Mucosa of descending colon (tissue), 3 donors: ENCODE data around the gene PSME2. TPM values are rescaled to one million over a fixed set of nuclear protein-coding genes. Genes with fewer than 3 reads are reported as not detected.

Experiments
- ATAC-seq: fragments of 200-7000 bp; cut with Tn5 transposase; one replicate; pipeline ENCODE4 v1.9.1; 2020; ENCODE audit warnings: mild to moderate bottlenecking, moderate library complexity
- DNase-seq, 3 donors: peaks; one replicate each; pipeline ENCODE4 v3.0.0-alpha.2; 2020
- H3K36me3 ChIP-seq: fragments of 200-600 bp; one replicate; pipeline ENCODE4 v1.8.0; 2021; ENCODE audit warnings: low read depth, mild to moderate bottlenecking
- H3K4me1 ChIP-seq: fragments of 200-600 bp; one replicate; pipeline ENCODE4 v1.8.0; 2021; ENCODE audit warnings: low read depth, mild to moderate bottlenecking
- H3K4me3 ChIP-seq: fragments of 200-600 bp; one replicate; pipeline ENCODE4 v1.8.0; 2021; ENCODE audit warnings: mild to moderate bottlenecking
- H3K9me3 ChIP-seq: fragments of 200-600 bp; one replicate; pipeline ENCODE4 v1.8.0; 2021; ENCODE audit warnings: mild to moderate bottlenecking
- CTCF ChIP-seq: fragments of 200-600 bp; IDR thresholded peaks from one replicate; pipeline ENCODE4 v1.8.0; 2022; ENCODE audit warnings: antibody characterized with exemption, mild to moderate bottlenecking
- intact Hi-C, 2 donors: fragments of 100-400 bp; cut with DNase I in 1 of 2; cut with micrococcal nuclease in 1 of 2; formaldehyde crosslinking; loops; one replicate each; pipeline versions ENCODE4 v1.11.0 to v1.11.1; 2022; cut with DNase I, micrococcal nuclease
- microRNA-seq: library from miRNA; unstranded; fragments of <30 nt; microRNA quantifications from one replicate; pipeline ENCODE4, GENCODE V29; 2019
- total RNA-seq, 3 donors: library from RNA; stranded (reverse); fragmentation: NEBNext Ultra II Directional in 2 of 3; extraction: Animal tissue kit (Norgen Biotek cat#: 25700) in 2 of 3; gene quantifications; one replicate each; pipeline versions ENCODE4 v1.2.1 to v1.2.4, GENCODE V29; 2021 to 2023
- donor health status: DM: no; HTN: no; CAD: no; lungs with moderate emphysema.
- donor health status: DM: no; HTN: no; CAD: no.
- donor health status: DM: no; HTN: yes; CAD: no.

The PSME2 gene
- total RNA-seq, 3 donors from 2014 or later = 141 to 295 (median 191) TPM

GRCh38 chr14:24096545-24097181, 49.7 kb downstream of the PSME2 start:
- ATAC-seq (no peak), DNase-seq (peak in 1 of 3 donors; percentile 17)
- H3K36me3 ChIP-seq = no peaks in the 10 kb centered on the region
- peaks cover 25% of the 10 kb centered on the region for H3K4me1 ChIP-seq
- no peaks in the 10 kb centered on the region for H3K9me3 ChIP-seq
- intact Hi-C loops = no loop called here
- no peak for TF ChIP-seq CTCF
- H3K4me3 ChIP-seq = no peak overlapping the region

DNA sequence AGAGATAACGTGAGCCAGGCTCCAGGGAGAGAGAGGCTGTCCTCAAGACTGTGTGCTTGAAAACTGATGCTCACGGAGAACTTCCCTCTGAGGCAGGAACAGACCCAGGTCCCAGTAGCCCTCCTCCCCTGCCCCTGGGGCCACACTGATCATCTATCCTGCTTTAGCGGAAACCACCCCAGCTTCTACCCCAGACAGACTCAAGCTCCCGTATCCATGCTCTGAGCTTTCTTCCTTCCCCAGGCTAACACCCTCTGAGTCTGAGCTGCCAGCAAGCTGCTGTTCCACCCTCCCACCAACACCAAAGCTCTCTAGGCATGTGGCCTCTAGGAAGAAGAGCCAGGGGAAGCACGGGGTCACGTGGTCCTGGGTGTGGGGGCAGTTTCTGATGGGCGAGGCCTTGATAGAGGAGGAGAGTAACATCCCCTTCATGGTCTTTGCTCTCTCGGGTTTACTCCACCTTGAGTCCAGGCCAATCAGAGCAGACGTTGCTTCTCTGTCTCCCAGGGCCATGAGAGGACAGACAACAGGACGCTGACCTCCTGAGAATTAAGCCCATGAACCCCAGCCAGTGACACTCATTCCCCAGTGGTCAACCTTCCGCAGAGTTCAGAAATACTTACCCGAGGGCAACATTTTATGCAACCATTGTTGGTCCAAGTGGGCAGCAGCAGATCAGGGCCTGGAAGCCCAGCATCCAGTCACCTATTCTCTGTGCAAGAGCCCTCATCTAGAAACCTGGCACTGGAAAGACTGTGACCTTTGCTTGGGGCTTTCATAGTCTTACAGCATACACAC, 50.9 kb downstream of the PSME2 start:
- peaks cover 28% of the 10 kb centered on the region for H3K4me1 ChIP-seq
- DNase-seq (peak; percentile 91 to 94 (median 91)), ATAC-seq (peak; percentile 60)
- no peaks in the 10 kb centered on the region for H3K36me3 ChIP-seq
- no peaks in the 10 kb centered on the region for H3K9me3 ChIP-seq
- H3K4me3 ChIP-seq = peak overlapping the region; percentile 83
- TF ChIP-seq CTCF = no peak
- intact Hi-C loops = no loop called here

DNA sequence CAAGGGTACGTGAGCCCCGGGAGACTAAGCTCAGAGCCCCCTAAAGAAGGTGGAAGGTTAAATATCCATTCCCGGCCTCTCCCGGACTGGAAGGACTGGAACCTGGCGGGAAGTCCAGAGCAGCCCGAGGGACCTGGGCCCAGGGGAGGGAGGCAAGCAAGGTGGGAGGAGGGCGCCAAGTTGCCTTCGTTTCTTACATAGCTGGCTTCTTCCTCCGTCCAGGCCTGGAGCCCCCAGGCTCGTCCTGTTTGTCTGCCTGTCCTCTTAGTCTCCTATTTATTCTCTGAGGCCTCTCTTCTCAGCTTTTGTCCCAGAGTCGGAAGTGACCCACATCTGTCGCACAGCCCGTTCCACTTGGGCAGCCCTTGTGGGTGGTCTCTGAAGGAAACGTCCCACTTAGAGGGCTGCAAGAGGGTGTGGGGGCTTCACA, 51.6 kb downstream of the PSME2 start:
- H3K4me1 ChIP-seq = peaks cover 31% of the 10 kb centered on the region
- no peaks in the 10 kb centered on the region for H3K9me3 ChIP-seq
- TF ChIP-seq CTCF = no peak
- DNase-seq (peak in 1 of 3 donors; percentile 40), ATAC-seq (peak; percentile 0)
- intact Hi-C loops = no loop called here
- no peaks in the 10 kb centered on the region for H3K36me3 ChIP-seq
- H3K4me3 ChIP-seq = peak overlapping the region; percentile 83

DNA sequence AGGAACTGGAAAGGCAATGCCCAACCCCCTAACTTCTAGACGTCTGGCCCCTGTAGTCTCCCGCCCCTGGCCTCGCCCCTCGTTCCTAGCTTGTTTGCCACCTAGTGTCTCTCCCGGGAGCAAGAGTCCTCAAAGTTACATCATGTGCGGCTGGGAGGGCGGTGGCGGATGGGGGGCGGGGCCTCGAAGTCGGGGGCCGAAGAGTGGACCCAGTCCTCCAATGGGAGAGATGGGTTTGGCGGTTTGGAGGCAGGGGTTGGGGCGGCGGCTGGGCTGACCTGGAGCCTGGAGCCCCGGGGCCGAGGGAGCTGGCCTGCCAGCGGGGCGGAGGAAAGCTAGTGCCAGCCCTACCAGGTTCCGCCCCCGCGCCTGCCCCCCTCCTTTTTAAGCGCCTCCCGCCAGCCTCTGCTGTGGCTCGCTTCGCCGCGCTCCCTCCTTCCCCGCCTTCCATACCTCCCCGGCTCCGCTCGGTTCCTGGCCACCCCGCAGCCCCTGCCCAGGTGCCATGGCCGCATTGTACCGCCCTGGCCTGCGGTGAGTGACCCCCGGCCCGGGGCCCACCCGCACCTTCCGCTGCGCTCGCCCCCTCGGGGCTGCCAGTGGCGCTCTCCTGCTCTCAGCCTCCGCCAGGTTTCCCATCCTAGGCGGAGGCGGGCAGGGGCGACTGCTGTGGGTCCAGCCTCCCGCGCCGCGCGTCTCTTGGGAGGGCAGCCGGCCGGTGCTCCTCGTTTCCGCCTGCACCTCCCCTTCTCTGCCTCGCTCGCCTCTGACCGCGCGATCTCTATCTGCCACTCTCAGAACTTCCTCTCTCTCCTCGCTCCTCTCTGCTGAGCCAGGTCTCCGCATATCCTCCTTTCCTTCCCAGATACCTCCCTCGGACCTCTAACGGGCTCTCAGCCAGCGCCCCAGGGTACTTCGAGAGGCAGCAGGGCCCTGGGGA, 52.2 kb downstream of the PSME2 start, which contains the start of gene PCK2:
TSS of gene PCK2 (plus strand) at position 411 of the 940 bp plus-strand sequence. CDS start at position 506, 95 bp downstream.
- H3K4me1 ChIP-seq = peaks cover 31% of the 10 kb centered on the region
- peak within 1 kb of the TSS; percentile 83 for H3K4me3 ChIP-seq
- H3K36me3 ChIP-seq = no peaks in the 10 kb centered on the region
- no peak for TF ChIP-seq CTCF
- no peaks in the 10 kb centered on the region for H3K9me3 ChIP-seq
- ATAC-seq = peak; percentile 86
- intact Hi-C loops = no loop called here
- peak; percentile 91 to 97 (median 96) for DNase-seq

Small RNAs within 50 kb of the gene (microRNA-seq; reads per million reads assigned to microRNA genes)
- not detected for gene MIR7703

Other genes starting within 250 kb of the PSME2 start
- gene DHRS4, start 192.8 kb downstream of the PSME2 start, total RNA-seq = 10 to 100 TPM; 35.0 to 41.7 (median 36.8) TPM
- gene DHRS4L2, start 157.7 kb downstream of the PSME2 start, total RNA-seq = 10 to 100 TPM; 30.7 to 56.1 (median 45.9) TPM
- 1 to 10 TPM; 1.4 to 2.7 (median 1.5) TPM for gene CARMIL3, start 94.6 kb downstream of the PSME2 start, total RNA-seq
- 1 to 10 TPM in 1 of 3 donors, under 1 TPM in 1, not detected in 1; 0.14 to 2.2 TPM for gene CPNE6, start 75.0 kb downstream of the PSME2 start, total RNA-seq
- 100 to 1,000 TPM in 2 of 3 donors, 10 to 100 TPM in 1; 64.7 to 150 (median 150) TPM for gene PCK2, start 52.3 kb downstream of the PSME2 start, total RNA-seq
- gene DCAF11, start 31.8 kb downstream of the PSME2 start, total RNA-seq = 100 to 1,000 TPM in 1 of 3 donors, 10 to 100 TPM in 2; 65.8 to 101 (median 84.9) TPM
- gene NRL, start 31.7 kb downstream of the PSME2 start, total RNA-seq = 1 to 10 TPM; 2.3 to 4.5 (median 2.8) TPM
- 1 to 10 TPM in 2 of 3 donors, under 1 TPM in 1; 0.79 to 1.9 (median 1.3) TPM for gene FITM1, start 16.0 kb downstream of the PSME2 start, total RNA-seq
- gene PSME1, start 10.4 kb downstream of the PSME2 start, total RNA-seq = 100 to 1,000 TPM; 188 to 279 (median 203) TPM
- gene EMC9, start 5.0 kb downstream of the PSME2 start, total RNA-seq = 10 to 100 TPM; 18.3 to 24.9 (median 20.4) TPM
- gene RNF31, start 888 bp upstream of the PSME2 start, total RNA-seq = 10 to 100 TPM; 52.8 to 66.2 (median 59.0) TPM
- 100 to 1,000 TPM in 2 of 3 donors, 10 to 100 TPM in 1; 78.7 to 119 (median 103) TPM for gene IRF9, start 14.7 kb upstream of the PSME2 start, total RNA-seq
- gene REC8, start 25.5 kb upstream of the PSME2 start, total RNA-seq = 10 to 100 TPM; 14.9 to 17.0 (median 16.8) TPM
- 10 to 100 TPM; 23.2 to 29.3 (median 26.8) TPM for gene IPO4, start 42.2 kb upstream of the PSME2 start, total RNA-seq
- gene TM9SF1, start 48.8 kb upstream of the PSME2 start, total RNA-seq = 10 to 100 TPM; 41.7 to 49.1 (median 47.1) TPM
- under 1 TPM in 2 of 3 donors, not detected in 1; 0.36 to 0.82 TPM for gene TSSK4, start 59.1 kb upstream of the PSME2 start, total RNA-seq
- 10 to 100 TPM; 47.6 to 67.8 (median 49.5) TPM for gene CHMP4A, start 66.9 kb upstream of the PSME2 start, total RNA-seq
- 10 to 100 TPM; 11.1 to 14.8 (median 13.2) TPM for gene MDP1, start 69.5 kb upstream of the PSME2 start, total RNA-seq
- gene NEDD8, start 85.8 kb upstream of the PSME2 start, total RNA-seq = 100 to 1,000 TPM; 108 to 150 (median 131) TPM
- gene GMPR2, start 86.3 kb upstream of the PSME2 start, total RNA-seq = 10 to 100 TPM; 59.7 to 83.5 (median 61.6) TPM
- gene TINF2, start 96.0 kb upstream of the PSME2 start, total RNA-seq = 10 to 100 TPM; 51.5 to 64.8 (median 58.4) TPM
- gene TGM1, start 116.6 kb upstream of the PSME2 start, total RNA-seq = 1 to 10 TPM; 2.2 to 3.3 (median 2.4) TPM
- 10 to 100 TPM; 31.6 to 52.9 (median 41.3) TPM for gene RABGGTA, start 125.0 kb upstream of the PSME2 start, total RNA-seq
- 10 to 100 TPM; 30.6 to 56.9 (median 54.9) TPM for gene DHRS1, start 153.2 kb upstream of the PSME2 start, total RNA-seq
- gene NOP9, start 153.2 kb upstream of the PSME2 start, total RNA-seq = 10 to 100 TPM; 24.1 to 29.2 (median 29.1) TPM
- 10 to 100 TPM in 2 of 3 donors, 1 to 10 TPM in 1; 8.5 to 15.8 (median 12.1) TPM for gene CIDEB, start 161.4 kb upstream of the PSME2 start, total RNA-seq
- gene LTB4R2, start 163.5 kb upstream of the PSME2 start, total RNA-seq = 1 to 10 TPM; 3.7 to 6.3 (median 5.0) TPM
- 1 to 10 TPM; 3.4 to 6.1 (median 3.8) TPM for gene LTB4R, start 164.9 kb upstream of the PSME2 start, total RNA-seq
- 10 to 100 TPM; 13.9 to 23.5 (median 20.7) TPM for gene ADCY4, start 188.5 kb upstream of the PSME2 start, total RNA-seq
- gene RIPK3, start 193.4 kb upstream of the PSME2 start, total RNA-seq = 10 to 100 TPM; 40.6 to 99.9 (median 71.7) TPM
- gene NFATC4, start 221.6 kb upstream of the PSME2 start, total RNA-seq = 100 to 1,000 TPM in 1 of 3 donors, 10 to 100 TPM in 2; 11.9 to 112 (median 25.2) TPM